HG03558 (cell line): ENCODE results near the gene PLG.
"Not testable (repeated sequence)": the region's sequence is repeated elsewhere in the genome, so short reads cannot be mapped to it uniquely, and the experiment has no call there.

Source experiments
- ATAC-seq: cut with Tn5 transposase; IDR thresholded peaks from one replicate; pipeline ENCODE4 v1.9.1; 2021; ENCODE audit warnings: moderate number of reproducible peaks; ENCODE audit not compliant: unreplicated experiment; ENCODE audit errors: extremely low read depth

The PLG gene

GRCh38 chr6:160696884-160697283 lies 5.2 kb upstream of the PLG start:
- not testable (repeated sequence) for ATAC-seq

DNA sequence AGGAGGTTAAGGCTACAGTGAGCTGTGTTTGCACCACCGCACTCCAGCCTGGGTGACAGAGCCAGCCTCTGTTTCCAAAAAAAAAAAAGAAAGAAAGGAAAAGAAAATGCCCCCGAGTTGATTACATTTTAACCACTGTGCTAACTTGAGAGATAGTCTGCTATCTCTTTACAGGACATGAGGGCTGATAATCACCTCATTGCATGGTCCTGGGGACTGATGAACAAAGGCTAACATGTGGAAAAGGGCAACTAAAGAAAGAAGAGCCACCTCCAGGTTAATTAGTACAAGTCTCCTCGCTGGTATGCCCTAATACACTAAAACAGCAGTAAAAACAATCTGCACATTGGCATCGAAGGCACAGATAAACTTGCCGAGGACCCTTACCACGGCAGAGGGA lies 4.2 kb upstream of the PLG start:
- ATAC-seq = no peak

GRCh38 chr6:160704688-160705087 lies 2.6 kb downstream of the PLG start:
- not testable (repeated sequence) for ATAC-seq

DNA sequence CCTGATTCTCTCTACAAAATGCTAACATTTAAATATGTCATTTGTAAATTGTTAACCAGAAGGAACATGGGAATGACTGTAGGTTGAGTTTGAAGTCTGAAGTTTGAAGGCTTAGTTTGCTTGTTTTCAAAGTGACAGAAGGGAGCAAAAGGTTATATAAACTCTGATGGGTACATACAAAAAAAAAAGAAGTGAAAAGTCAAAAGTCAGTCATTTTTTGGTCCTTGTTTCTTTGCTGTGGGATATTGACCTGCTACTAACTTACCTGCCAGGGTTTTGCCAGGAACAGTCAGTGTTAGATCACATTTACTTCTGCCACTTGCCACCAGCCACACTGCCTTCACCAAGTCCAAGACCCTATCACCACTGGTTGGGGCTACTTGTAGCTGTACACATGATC lies 6.9 kb downstream of the PLG start:
- ATAC-seq = not testable (repeated sequence)

DNA sequence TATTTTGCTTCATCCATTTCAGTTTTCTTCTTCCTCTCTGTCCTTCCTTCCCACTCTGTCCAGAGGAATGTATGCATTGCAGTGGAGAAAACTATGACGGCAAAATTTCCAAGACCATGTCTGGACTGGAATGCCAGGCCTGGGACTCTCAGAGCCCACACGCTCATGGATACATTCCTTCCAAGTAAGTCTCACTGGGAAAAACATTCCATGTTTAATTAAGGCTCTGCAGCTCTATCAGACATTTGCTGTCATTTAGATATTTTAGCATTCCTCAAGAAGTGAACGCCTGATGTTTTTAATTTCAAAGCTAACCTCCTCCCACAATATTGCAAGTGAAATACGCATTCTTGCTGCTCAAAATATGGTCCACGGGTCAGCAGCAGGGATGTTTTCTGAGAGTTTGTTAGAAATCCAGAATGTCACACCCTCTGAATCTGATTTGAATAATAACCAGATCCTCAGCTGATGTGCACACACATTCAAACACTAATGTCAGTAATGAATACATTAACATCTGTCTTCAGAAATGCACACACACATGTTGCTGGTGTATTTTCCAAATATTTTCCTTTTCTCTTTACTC lies 12.8 kb downstream of the PLG start:
- no peak for ATAC-seq

GRCh38 chr6:160730911-160731310 lies 28.9 kb downstream of the PLG start:
- no peak for ATAC-seq

GRCh38 chr6:160733050-160733646 lies 31.1 kb downstream of the PLG start:
- ATAC-seq = no peak

- ATAC-seq = no peak
Measured at GRCh38 chr6:160734627-160735026, 32.6 kb downstream of the PLG start.

GRCh38 chr6:160735523-160735922 lies 33.5 kb downstream of the PLG start:
- ATAC-seq = peak; percentile 71

- ATAC-seq = no peak
Measured at GRCh38 chr6:160737934-160738333, 35.9 kb downstream of the PLG start.

- no peak for ATAC-seq
Measured at GRCh38 chr6:160739955-160740354, 37.9 kb downstream of the PLG start.

GRCh38 chr6:160741012-160741411 lies 39.0 kb downstream of the PLG start:
- ATAC-seq = peak; percentile 98

DNA sequence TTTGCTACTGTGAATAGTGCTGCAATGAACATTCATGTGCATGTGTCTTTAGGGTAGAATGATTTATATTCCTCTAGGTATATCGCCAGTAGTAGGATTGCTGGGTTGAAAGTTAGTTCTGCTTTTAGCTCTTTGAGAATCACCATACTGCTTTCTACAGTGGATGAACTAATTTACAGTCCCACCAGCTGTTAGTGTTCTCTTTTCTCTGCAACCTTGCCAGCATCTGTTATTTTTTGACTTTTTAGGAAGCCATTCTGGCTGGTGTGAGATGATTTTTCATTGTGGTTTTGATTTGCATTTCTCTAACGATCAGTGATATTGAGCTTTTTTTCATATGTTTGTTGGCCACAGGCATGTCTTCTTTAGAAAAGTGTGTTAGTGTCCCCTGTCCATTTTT lies 40.0 kb downstream of the PLG start:
- peak; percentile 37 for ATAC-seq

DNA sequence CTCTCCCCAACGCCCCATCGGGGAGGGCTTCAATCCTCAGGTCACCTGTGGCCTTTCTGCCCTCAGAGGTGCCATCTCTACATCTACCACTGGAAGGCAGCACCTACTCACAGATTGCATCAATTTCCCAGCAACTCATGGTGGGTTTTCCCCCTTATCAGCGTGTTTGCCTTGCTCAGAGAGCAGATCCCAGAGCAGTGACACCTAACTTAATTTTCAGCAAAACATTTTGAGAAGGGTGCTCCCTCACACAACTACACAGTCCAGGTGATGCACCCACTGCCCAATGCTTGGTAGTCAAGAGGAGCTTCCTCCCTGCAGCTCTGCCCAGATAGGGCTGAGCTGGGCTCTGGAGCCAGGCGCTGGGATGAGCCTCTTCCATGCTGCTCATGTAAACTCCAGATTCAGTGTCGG lies 48.2 kb downstream of the PLG start:
- ATAC-seq = peak; percentile 71

DNA sequence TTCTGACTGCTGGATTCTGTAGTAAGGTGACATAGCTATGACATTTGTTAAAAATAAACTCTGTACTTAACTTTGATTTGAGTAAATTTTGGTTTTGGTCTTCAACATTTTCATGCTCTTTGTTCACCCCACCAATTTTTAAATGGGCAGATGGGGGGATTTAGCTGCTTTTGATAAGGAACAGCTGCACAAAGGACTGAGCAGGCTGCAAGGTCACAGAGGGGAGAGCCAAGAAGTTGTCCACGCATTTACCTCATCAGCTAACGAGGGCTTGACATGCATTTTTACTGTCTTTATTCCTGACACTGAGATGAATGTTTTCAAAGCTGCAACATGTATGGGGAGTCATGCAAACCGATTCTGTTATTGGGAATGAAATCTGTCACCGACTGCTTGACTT lies 51.2 kb downstream of the PLG start:
- not testable (repeated sequence) for ATAC-seq

GRCh38 chr6:160755165-160755564 lies 53.1 kb downstream of the PLG start:
- ATAC-seq = no peak

- ATAC-seq = no peak
Measured at GRCh38 chr6:160756021-160756420, 54.0 kb downstream of the PLG start.

DNA sequence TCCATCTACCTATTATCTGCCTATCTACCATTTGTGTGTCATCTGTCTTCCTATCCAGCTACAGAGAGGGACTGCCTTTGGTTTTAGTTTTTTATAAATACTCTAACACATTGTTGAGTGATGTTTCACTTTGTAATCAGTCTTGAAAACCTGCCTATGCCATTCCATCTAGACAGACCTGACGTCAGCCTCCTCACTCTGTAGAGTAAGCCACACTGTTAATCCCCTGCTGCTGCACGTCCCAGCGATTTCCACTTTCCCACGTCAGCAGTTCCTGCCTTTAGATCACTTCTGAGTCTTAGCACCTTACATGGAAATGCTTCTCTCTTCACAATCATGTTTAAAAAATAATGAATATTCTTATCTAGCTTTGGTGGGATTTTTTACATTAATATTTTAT lies 54.8 kb downstream of the PLG start:
- ATAC-seq = no peak

GRCh38 chr6:160764847-160765246 lies 62.8 kb downstream of the PLG start:
- no peak for ATAC-seq

- no peak for ATAC-seq
Measured at GRCh38 chr6:160765412-160765811, 63.4 kb downstream of the PLG start.

DNA sequence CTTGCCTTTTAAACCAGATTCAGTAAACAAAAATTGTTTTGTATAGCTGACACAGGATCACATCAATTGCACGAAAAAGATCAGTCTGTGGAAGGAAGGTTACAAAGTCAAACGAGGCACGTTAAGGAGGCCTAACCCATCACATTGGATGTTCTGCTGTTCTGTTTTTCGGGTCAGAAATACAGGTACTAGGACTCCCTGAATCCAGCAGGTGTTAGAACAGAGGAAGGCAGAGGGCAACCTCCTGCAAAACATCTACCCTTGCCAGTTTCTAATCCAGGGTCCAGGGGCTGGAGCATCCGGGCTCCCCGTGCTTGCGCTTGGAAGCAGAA lies 64.6 kb downstream of the PLG start:
- no peak for ATAC-seq

GRCh38 chr6:160766989-160767646 lies 65.1 kb downstream of the PLG start:
- ATAC-seq = peak; percentile 86
